Fibroblast of lung (primary cell): ENCODE results near the gene RXFP4. TPM values are rescaled to one million over a fixed set of nuclear protein-coding genes. Genes with fewer than 3 reads are reported as not detected.
"Not testable (repeated sequence)": the region's sequence is repeated elsewhere in the genome, so short reads cannot be mapped to it uniquely, and the experiment has no call there.

Experiments used
- DNase-seq, 2 donors: peaks; one replicate each; pipeline versions ENCODE4 v3.0.0 to v3.0.0-alpha.2; 2010; ENCODE audit warnings: low read depth in 2 of 2
- H2AFZ ChIP-seq: 2 replicates; pipeline ENCODE4 v1.5.1; 2012; ENCODE audit warnings: low read length, control low read depth, inconsistent platforms
- H3K27ac ChIP-seq: 2 replicates; pipeline ENCODE4 v1.5.1; 2011; ENCODE audit warnings: low read length, control low read depth; ENCODE audit not compliant: insufficient read depth
- H3K27me3 ChIP-seq: 2 replicates; pipeline ENCODE4 v1.5.1; 2011; ENCODE audit warnings: mild to moderate bottlenecking, low read length; ENCODE audit not compliant: control insufficient read depth, insufficient read depth
- H3K36me3 ChIP-seq: 2 replicates; pipeline ENCODE4 v1.5.1; 2011; ENCODE audit warnings: low read length; ENCODE audit not compliant: control insufficient read depth, insufficient read depth
- H3K4me1 ChIP-seq: 2 replicates; pipeline ENCODE4 v1.5.1; 2011; ENCODE audit warnings: low read length; ENCODE audit not compliant: control insufficient read depth, insufficient read depth; ENCODE audit errors: extremely low read depth
- H3K4me2 ChIP-seq: 2 replicates; pipeline ENCODE4 v1.5.1; 2011; ENCODE audit warnings: low read length, control low read depth; ENCODE audit not compliant: insufficient read depth; ENCODE audit errors: extremely low read depth
- H3K4me3 ChIP-seq, 4 experiments: fragments of 200-600 bp in 1 of 4; sonication (generic) in 1 of 4; replicated peaks in 1 of 4; 2 replicates each; pipeline ENCODE4 v1.5.1; 2011 to 2016; ENCODE audit warnings: low read length in 4 of 4, low read depth in 3 of 4, mild to moderate bottlenecking in 3 of 4, control low read depth in 2 of 4, inconsistent platforms in 1 of 4, mixed read lengths in 1 of 4; ENCODE audit not compliant: insufficient read depth in 1 of 4; ENCODE audit errors: control extremely low read depth in 1 of 4
- H3K79me2 ChIP-seq: 2 replicates; pipeline ENCODE4 v1.5.1; 2012; ENCODE audit warnings: mild to moderate bottlenecking, low read length, inconsistent platforms; ENCODE audit not compliant: control insufficient read depth, insufficient read depth
- H3K9ac ChIP-seq: 2 replicates; pipeline ENCODE4 v1.5.1; 2011; ENCODE audit warnings: mild to moderate bottlenecking, low read length, control low read depth; ENCODE audit not compliant: insufficient read depth
- H3K9me3 ChIP-seq: 2 replicates; pipeline ENCODE4 v1.5.1; 2012; ENCODE audit warnings: low read depth, low read length; ENCODE audit not compliant: control insufficient read depth, insufficient read depth
- H4K20me1 ChIP-seq: 2 replicates; pipeline ENCODE4 v1.5.1; 2011; ENCODE audit warnings: low read length; ENCODE audit not compliant: control insufficient read depth, insufficient read depth; ENCODE audit errors: extremely low read depth
- CTCF ChIP-seq, 2 donors: IDR thresholded peaks in 1 of 2; conservative IDR thresholded peaks in 1 of 2; 1 replicate in 1 of 2; 2 replicates in 1 of 2; pipeline ENCODE4 v1.5.1; 2011 to 2012; ENCODE audit warnings: low read length in 2 of 2, control low read depth in 1 of 2, inconsistent platforms in 1 of 2, low read depth in 1 of 2, mild to moderate bottlenecking in 1 of 2
- EZH2 ChIP-seq: IDR thresholded peaks from 2 replicates; pipeline ENCODE4 v1.5.1; 2012; ENCODE audit warnings: low read length, control low read depth, mild to moderate bottlenecking; ENCODE audit errors: missing control alignments
- polyA minus RNA-seq: library from RNA; depleted of rRNA, polyadenylated mRNA; stranded (reverse); fragments of >200 nt; gene quantifications from 2 replicates; pipeline ENCODE4 v1.2.3, GENCODE V29; 2011; ENCODE audit warnings: low replicate concordance
- polyA plus RNA-seq, 2 donors: library from polyadenylated mRNA; depleted of rRNA in 1 of 2; stranded (reverse) in 1 of 2; unstranded in 1 of 2; fragments of >200 nt; gene quantifications; 2 replicates each; pipeline ENCODE4 v1.2.1, GENCODE V29; 2011 to 2012; ENCODE audit warnings: missing spikeins in 1 of 2
- total RNA-seq: library from RNA; depleted of rRNA; stranded (reverse); fragments of >200 nt; gene quantifications from 2 replicates; pipeline ENCODE4 v1.2.1, GENCODE V29; 2014

The RXFP4 gene
- total RNA-seq (not detected in 2 replicates), polyA plus RNA-seq (not detected in 2 replicates), polyA minus RNA-seq (not detected in 2 replicates)
- polyA plus RNA-seq (2012) = not detected in 2 replicates

GRCh38 chr1:155940993-155941844 lies at the start of gene RXFP4:
RXFP4 (plus strand) TSS chr1:155941638; CDS start chr1:155941710, 72 bp downstream.
- Histone ChIP-seq H3K4me1 (peaks cover 3% of the 10 kb centered on the region), H3K79me2 (no peaks in the 10 kb centered on the region), H3K27me3 (no peaks in the 10 kb centered on the region), H3K9me3 (no peaks in the 10 kb centered on the region), H3K36me3 (peaks cover 2% of the 10 kb centered on the region), H3K9ac (no peak within 1 kb of the TSS), H4K20me1 (no peaks in the 10 kb centered on the region), H3K27ac (peak within 1 kb of the TSS; percentile 34), H3K4me2 (no peak within 1 kb of the TSS), H2AFZ (peak within 1 kb of the TSS; percentile 12), H3K4me3 (no peak within 1 kb of the TSS)
- DNase-seq = peak in 1 of 2 donors; percentile 32
- TF ChIP-seq CTCF (conservative IDR thresholded peaks at IDR 0.05 in 1 of 2, IDR thresholded peaks at IDR 0.05 in 1 of 2; ENCODE audit: low read depth in 1 of 2, low read length in 2 of 2) (no peak), EZH2 (no peak)

GRCh38 chr1:155892796-155893195 lies 48.6 kb upstream of the RXFP4 start:
- TF ChIP-seq CTCF (conservative IDR thresholded peaks at IDR 0.05 in 1 of 2, IDR thresholded peaks at IDR 0.05 in 1 of 2; ENCODE audit: low read depth in 1 of 2, low read length in 2 of 2) (no peak), EZH2 (no peak)
- H3K9me3 ChIP-seq = no peaks in the 10 kb centered on the region
- peak; percentile 84 to 86 for DNase-seq
- H3K27ac ChIP-seq = peak overlapping the region; percentile 85
- H4K20me1 ChIP-seq = no peaks in the 10 kb centered on the region
- H3K4me1 ChIP-seq = peaks cover 19% of the 10 kb centered on the region
- H3K36me3 ChIP-seq = no peaks in the 10 kb centered on the region
- no peaks in the 10 kb centered on the region for H3K27me3 ChIP-seq
- peak overlapping the region; percentile 26 for H3K4me2 ChIP-seq
- H2AFZ ChIP-seq = no peak overlapping the region
- H3K79me2 ChIP-seq = no peaks in the 10 kb centered on the region
- H3K4me3 ChIP-seq = no peak overlapping the region
- no peak overlapping the region for H3K9ac ChIP-seq

GRCh38 chr1:155893389-155894142 lies 47.9 kb upstream of the RXFP4 start:
- TF ChIP-seq EZH2 (no peak), CTCF (conservative IDR thresholded peaks at IDR 0.05 in 1 of 2, IDR thresholded peaks at IDR 0.05 in 1 of 2; ENCODE audit: low read depth in 1 of 2, low read length in 2 of 2) (no peak)
- DNase-seq = peak; percentile 75 to 87
- Histone ChIP-seq H3K4me1 (peaks cover 19% of the 10 kb centered on the region), H3K27me3 (no peaks in the 10 kb centered on the region), H3K4me2 (peak overlapping the region; percentile 26), H3K27ac (peak overlapping the region; percentile 85), H2AFZ (no peak overlapping the region), H3K9me3 (no peaks in the 10 kb centered on the region), H3K79me2 (no peaks in the 10 kb centered on the region), H4K20me1 (no peaks in the 10 kb centered on the region), H3K9ac (peak overlapping the region; percentile 10), H3K36me3 (no peaks in the 10 kb centered on the region), H3K4me3 (no peak overlapping the region)

GRCh38 chr1:155895617-155896016 lies 45.8 kb upstream of the RXFP4 start:
- H3K4me1 ChIP-seq = peaks cover 14% of the 10 kb centered on the region
- H3K36me3 ChIP-seq, H3K27me3 ChIP-seq, H3K9ac ChIP-seq, H3K79me2 ChIP-seq, DNase-seq, H3K4me3 ChIP-seq, H3K4me2 ChIP-seq, H3K27ac ChIP-seq, H4K20me1 ChIP-seq, H2AFZ ChIP-seq, H3K9me3 ChIP-seq: not testable (repeated sequence)
